ENCODE results near the gene DHH. TPM values are rescaled to one million over a fixed set of nuclear protein-coding genes. Genes with fewer than 3 reads are reported as not detected.

The DHH gene
- total and polyA plus RNA-seq, 9 of the 15 experiments (the other 6 are each of a cell fraction or from before 2014, with no cell fraction given) = 0.07 to 2.6 (median 0.54) TPM

GRCh38 chr12:49092086-49092815 lies 2.4 kb downstream of the DHH start (continued):
- peak; percentile 93; the same call in 1 of the 2 replicates for TF ChIP-seq ZNF609 (CRISPR knock-in tag; IDR thresholded peaks at IDR 0.05; ENCODE audit: borderline replicate concordance)
- TF ChIP-seq ZNF134 (CRISPR knock-in tag; conservative IDR thresholded peaks at IDR 0.05) = no peak
- TF ChIP-seq CUX1 (CRISPR knock-in tag; IDR thresholded peaks at IDR 0.05) = peak; percentile 81
- TF ChIP-seq SPI1 (IDR thresholded peaks at IDR 0.05; ENCODE audit: borderline replicate concordance, low read depth, low read length) = peak; percentile 18; the same call in 1 of the 2 replicates
- no peak for TF ChIP-seq EWSR1 (IDR thresholded peaks at IDR 0.05; ENCODE audit: borderline replicate concordance, low read depth, partially characterized antibody)
- TF ChIP-seq ZNF444 (CRISPR knock-in tag; IDR thresholded peaks at IDR 0.05) = peak; percentile 10; the same call in 1 of the 2 replicates
- TF ChIP-seq NR0B1 (IDR thresholded peaks at IDR 0.05; ENCODE audit: partially characterized antibody) = no peak
- TF ChIP-seq CCNT2 (IDR thresholded peaks at IDR 0.05; ENCODE audit: borderline replicate concordance, extremely low read depth, insufficient read length, low read depth, low read length) = peak; percentile 95
- TF ChIP-seq ZNF75A (CRISPR knock-in tag; IDR thresholded peaks at IDR 0.05) = no peak
- peak; percentile 85 for TF ChIP-seq ZBTB7A (IDR thresholded peaks at IDR 0.05; ENCODE audit: borderline replicate concordance, control insufficient read depth, low read depth, low read length)
- TF ChIP-seq ZNF263 (CRISPR knock-in tag; IDR thresholded peaks at IDR 0.05; ENCODE audit: borderline replicate concordance) = peak; percentile 70; the same call in 1 of the 2 replicates
- no peak for TF ChIP-seq PYGO2 (tag; IDR thresholded peaks at IDR 0.05)
- TF ChIP-seq NR2C2 (CRISPR knock-in tag; IDR thresholded peaks at IDR 0.05) = peak; percentile 81; the same call in 1 of the 2 replicates
- peak; percentile 94 for TF ChIP-seq NR2C2 (tag; IDR thresholded peaks at IDR 0.05)
